ENCODE measurements around the gene UBB.

DNA sequence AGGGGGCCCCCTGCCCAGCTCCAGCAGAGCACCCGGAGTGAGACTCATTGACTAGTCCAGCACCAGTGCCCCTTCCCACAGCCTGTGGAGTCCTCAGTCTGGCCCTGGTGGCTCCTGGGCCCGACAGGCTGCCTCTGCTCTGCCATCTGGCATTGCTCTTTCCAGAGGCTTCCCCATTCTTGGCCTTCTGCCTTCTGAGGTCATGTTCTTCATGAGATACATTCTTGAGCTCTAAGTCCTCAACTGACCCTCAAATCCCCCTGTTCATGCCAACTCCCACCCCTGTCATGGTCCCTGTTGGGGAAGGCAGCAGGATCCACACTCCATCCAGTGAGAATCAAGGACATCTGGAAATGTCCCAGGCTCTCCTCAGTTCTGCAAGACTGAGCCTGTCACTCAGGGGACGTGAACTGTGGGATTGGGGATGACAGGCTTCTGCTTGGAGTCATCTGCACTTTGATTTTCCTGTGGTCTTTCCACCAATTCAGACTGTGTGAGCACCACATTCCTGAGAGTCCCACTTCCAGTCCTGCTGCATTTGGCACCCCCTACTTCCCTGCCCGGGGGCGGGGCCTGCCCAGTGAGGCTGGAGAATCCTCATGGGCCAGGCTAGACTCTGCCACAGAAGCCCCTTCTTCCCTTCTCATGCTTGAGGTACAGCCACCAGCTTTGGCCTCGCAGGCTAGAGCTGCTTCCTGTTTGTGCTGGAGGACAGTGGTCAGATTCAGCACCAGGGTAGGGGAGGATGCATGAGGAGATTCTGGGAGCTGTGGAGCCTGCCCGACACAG is 37.2 kb downstream of the UBB start:
- TF ChIP-seq ZNF274 (IDR thresholded peaks at IDR 0.05; ENCODE audit: low read depth, low read length) (no peak), SUZ12 (IDR thresholded peaks at IDR 0.05; ENCODE audit: extremely low read depth, insufficient read depth, insufficient read length) (no peak)
